Thyroid gland (tissue), 4 donors: Measurements from ENCODE around the gene SCTR. TPM values are rescaled to one million over a fixed set of nuclear protein-coding genes. Genes with fewer than 3 reads are reported as not detected.

ENCODE experiments used
- DNase-seq, 2 donors: peaks; one replicate each; pipeline ENCODE4 v3.0.0-alpha.2; 2019
- H3K27ac ChIP-seq, 3 donors: fragments of 200-600 bp; sonication (generic); 1 replicate in 2 of 3; 2 replicates in 1 of 3; pipeline ENCODE4 v1.5.1; 2016 to 2019; ENCODE audit warnings: mild to moderate bottlenecking in 1 of 3, moderate library complexity in 1 of 3
- H3K27me3 ChIP-seq: fragments of 200-600 bp; sonication (generic); one replicate; pipeline ENCODE4 v1.5.1; 2019
- H3K36me3 ChIP-seq, 2 donors: fragments of 200-600 bp; sonication (generic); one replicate each; pipeline ENCODE4 v1.5.1; 2016 to 2019
- H3K4me1 ChIP-seq, 2 donors: fragments of 200-600 bp; sonication (generic); one replicate each; pipeline ENCODE4 v1.5.1; 2017 to 2019
- H3K4me3 ChIP-seq, 3 donors: fragments of 200-600 bp; sonication (generic); replicated peaks in 1 of 3; 1 replicate in 2 of 3; 2 replicates in 1 of 3; pipeline ENCODE4 v1.5.1; 2016; ENCODE audit warnings: mild to moderate bottlenecking in 1 of 3
- H3K9me3 ChIP-seq: fragments of 200-600 bp; sonication (generic); one replicate; pipeline ENCODE4 v1.5.1; 2017
- POLR2A ChIP-seq, 2 donors: fragments of 450-650 bp; IDR thresholded peaks; one replicate each; pipeline ENCODE4 v1.6.1; 2017; ENCODE audit warnings: antibody characterized with exemption in 2 of 2, mild to moderate bottlenecking in 2 of 2, moderate library complexity in 1 of 2
- WGBS, 2 donors: methylation state at CpG; one replicate each; pipeline ENCODE4 v1.1.5; 2017; 5-methylcytosine and 5-hydroxymethylcytosine counted together
- intact Hi-C: fragments of 100-400 bp; cut with DNase I; formaldehyde crosslinking; loops from one replicate; pipeline ENCODE4 v1.15.1; 2023
- total RNA-seq, 4 donors: library from RNA; depleted of rRNA; stranded (reverse); fragments of >200 nt; gene quantifications; one replicate each; pipeline ENCODE4 v1.2.3, GENCODE V29; 2016
- TF ChIP-seq, protein P1 (sequence below), 6 experiments: fragments of 200-600 bp in 3 of 6; fragments of 450-650 bp in 3 of 6; sonication (generic) in 3 of 6; IDR thresholded peaks; one replicate each; pipeline ENCODE4 v1.5.1; 2016 to 2019; ENCODE audit warnings: antibody characterized with exemption in 6 of 6, mild to moderate bottlenecking in 2 of 6, inconsistent platforms in 1 of 6, moderate library complexity in 1 of 6

The SCTR gene
- total RNA-seq, 4 donors from 2014 or later: not detected

DNA sequence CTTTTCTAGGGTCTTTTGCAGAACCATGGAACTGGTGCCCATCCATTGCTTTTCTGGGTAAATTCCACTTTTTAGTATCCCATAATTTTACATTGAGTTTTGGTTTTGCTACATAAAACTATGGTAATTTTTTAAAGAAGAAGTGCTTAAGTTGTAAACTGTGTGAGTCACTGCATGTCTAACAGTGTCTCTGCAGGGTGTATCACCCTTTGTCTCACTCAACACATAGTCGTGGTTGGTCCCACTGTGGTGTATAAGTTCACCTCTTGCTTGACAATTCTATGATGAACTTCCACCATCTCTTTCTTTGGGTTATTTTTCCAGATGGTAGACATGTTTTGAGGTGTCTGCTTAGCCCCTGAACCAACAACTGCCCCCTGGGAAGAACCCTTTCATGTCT, 10.5 kb downstream of the SCTR start:
- no peak for DNase-seq
- Histone ChIP-seq H3K9me3 (no peaks in the 10 kb centered on the region), H3K27ac (no peak overlapping the region), H3K27me3 (no peaks in the 10 kb centered on the region), H3K4me3 (no peak overlapping the region), H3K4me1 (no peaks in the 10 kb centered on the region), H3K36me3 (no peaks in the 10 kb centered on the region)
- intact Hi-C loops: no loop called here
- TF ChIP-seq POLR2A (IDR thresholded peaks at IDR 0.05): no peak
- TF ChIP-seq, protein P1, sequence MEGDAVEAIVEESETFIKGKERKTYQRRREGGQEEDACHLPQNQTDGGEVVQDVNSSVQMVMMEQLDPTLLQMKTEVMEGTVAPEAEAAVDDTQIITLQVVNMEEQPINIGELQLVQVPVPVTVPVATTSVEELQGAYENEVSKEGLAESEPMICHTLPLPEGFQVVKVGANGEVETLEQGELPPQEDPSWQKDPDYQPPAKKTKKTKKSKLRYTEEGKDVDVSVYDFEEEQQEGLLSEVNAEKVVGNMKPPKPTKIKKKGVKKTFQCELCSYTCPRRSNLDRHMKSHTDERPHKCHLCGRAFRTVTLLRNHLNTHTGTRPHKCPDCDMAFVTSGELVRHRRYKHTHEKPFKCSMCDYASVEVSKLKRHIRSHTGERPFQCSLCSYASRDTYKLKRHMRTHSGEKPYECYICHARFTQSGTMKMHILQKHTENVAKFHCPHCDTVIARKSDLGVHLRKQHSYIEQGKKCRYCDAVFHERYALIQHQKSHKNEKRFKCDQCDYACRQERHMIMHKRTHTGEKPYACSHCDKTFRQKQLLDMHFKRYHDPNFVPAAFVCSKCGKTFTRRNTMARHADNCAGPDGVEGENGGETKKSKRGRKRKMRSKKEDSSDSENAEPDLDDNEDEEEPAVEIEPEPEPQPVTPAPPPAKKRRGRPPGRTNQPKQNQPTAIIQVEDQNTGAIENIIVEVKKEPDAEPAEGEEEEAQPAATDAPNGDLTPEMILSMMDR (IDR thresholded peaks at IDR 0.05): no peak
- WGBS, 2 donors: 47 to 62% methylated on average over 1 of the region's 1 CpG

DNA sequence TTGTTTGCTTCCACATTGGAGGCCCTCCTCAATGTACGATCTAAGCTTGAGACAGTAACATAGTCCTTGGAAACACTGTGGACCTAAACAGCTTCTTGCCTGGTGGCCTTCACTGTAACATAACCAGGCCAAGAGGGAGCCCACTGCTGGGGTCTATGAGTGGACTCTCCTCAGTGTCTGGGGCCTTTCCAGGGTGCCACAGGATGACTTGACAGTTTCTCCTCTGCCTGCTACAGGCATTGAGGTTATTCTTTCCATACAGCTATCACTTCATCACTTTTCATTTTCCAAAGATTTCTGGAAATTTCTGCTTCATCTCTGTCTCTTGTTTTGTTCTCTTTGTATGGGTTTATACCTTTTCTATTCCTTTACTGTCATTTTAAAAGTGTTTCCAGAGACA, 11.3 kb downstream of the SCTR start:
- 90 to 100% methylated on average over 1 of the region's 1 CpG for WGBS, 2 donors
- DNase-seq: no peak
- no peak for TF ChIP-seq POLR2A (IDR thresholded peaks at IDR 0.05)
- TF ChIP-seq, protein P1 (IDR thresholded peaks at IDR 0.05): no peak
- H3K9me3 ChIP-seq: no peaks in the 10 kb centered on the region
- H3K4me3 ChIP-seq: no peak overlapping the region
- intact Hi-C loops: no loop called here
- H3K27ac ChIP-seq: no peak overlapping the region
- no peaks in the 10 kb centered on the region for H3K4me1 ChIP-seq
- H3K36me3 ChIP-seq: no peaks in the 10 kb centered on the region
- no peaks in the 10 kb centered on the region for H3K27me3 ChIP-seq

DNA sequence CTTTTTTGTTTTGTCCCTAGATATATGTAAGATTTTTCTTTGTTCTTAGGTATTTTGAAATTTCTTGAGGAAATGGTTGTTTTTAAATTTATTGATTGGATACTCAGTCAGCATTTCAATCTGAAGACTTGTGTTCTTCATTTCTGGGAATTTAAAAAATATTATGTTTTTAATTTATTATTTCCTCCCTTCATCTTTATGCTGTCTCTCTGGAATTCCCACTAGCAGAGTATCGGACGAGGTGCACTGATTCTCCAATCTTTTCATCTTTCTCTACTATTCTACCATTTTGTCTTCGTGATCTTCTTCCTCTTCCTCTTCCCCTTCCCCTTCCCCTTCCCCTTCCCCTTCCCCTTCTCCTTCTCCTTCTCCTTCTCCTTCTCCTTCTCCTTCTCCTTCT, 12.3 kb downstream of the SCTR start:
- no peak for TF ChIP-seq POLR2A (IDR thresholded peaks at IDR 0.05)
- TF ChIP-seq, protein P1 (IDR thresholded peaks at IDR 0.05): no peak
- no peak overlapping the region for H3K27ac ChIP-seq
- H3K4me1 ChIP-seq: no peaks in the 10 kb centered on the region
- H3K9me3 ChIP-seq: no peaks in the 10 kb centered on the region
- H3K36me3 ChIP-seq: no peaks in the 10 kb centered on the region
- no peak for DNase-seq
- 83 to 93% methylated on average over 3 of the region's 3 CpGs for whole genome bisulfite sequencing, 2 donors
- no peak overlapping the region for H3K4me3 ChIP-seq
- H3K27me3 ChIP-seq: no peaks in the 10 kb centered on the region
- intact Hi-C loops: no loop called here

DNA sequence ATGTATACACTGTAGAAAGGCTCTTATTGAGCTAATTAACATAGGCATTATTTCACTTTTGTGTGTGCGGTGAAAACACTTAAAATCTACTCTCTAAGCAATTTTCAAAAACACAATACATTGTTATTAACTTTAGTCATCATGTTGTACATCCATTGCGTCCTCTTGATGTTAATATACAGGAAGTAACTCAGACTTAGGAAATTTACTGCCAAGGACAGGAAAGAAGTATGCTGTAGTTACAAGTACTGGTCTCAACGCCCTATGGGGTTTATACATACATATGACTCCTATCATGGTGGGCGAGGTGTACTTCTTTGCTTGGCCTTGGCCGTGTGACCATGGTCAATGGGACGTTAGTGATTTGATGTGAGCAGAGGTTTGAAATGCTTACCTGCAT, 15.5 kb downstream of the SCTR start:
- DNase-seq: no peak
- no peak overlapping the region for H3K27ac ChIP-seq
- TF ChIP-seq, protein P1 (IDR thresholded peaks at IDR 0.05): no peak
- no peak overlapping the region for H3K4me3 ChIP-seq
- WGBS, 2 donors: 82 to 83% methylated on average over 6 of the region's 6 CpGs
- intact Hi-C loops: no loop called here
- no peaks in the 10 kb centered on the region for H3K36me3 ChIP-seq
- H3K4me1 ChIP-seq: no peaks in the 10 kb centered on the region
- no peaks in the 10 kb centered on the region for H3K27me3 ChIP-seq
- no peaks in the 10 kb centered on the region for H3K9me3 ChIP-seq

DNA sequence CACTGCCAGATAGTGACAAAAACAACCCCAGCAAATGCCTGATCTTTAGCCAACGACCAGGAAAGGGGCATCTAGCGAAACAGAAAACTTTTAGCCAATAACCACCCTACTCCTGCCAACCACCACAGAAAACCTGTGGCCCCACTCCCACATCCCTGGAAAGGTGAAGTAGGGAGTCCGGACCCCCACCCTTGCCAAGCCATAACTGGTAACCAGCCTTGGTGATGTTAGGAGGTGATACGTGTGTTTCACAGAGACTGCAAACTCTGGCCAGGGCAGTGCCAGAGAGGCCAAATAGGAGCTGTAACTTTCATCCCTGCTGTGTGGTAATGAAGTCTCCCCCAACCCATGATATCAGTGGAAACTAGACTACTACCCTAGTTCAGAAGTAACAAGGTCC, 27.6 kb downstream of the SCTR start:
- no peak for TF ChIP-seq POLR2A (IDR thresholded peaks at IDR 0.05)
- 78 to 86% methylated on average over 4 of the region's 4 CpGs for WGBS, 2 donors
- Histone ChIP-seq H3K27ac (no peak overlapping the region), H3K4me3 (no peak overlapping the region), H3K27me3 (no peaks in the 10 kb centered on the region), H3K4me1 (peaks cover 0 to 3% of the 10 kb centered on the region in 2 donors), H3K36me3 (no peaks in the 10 kb centered on the region), H3K9me3 (no peaks in the 10 kb centered on the region)
- no peak for DNase-seq
- intact Hi-C loops: no loop called here

DNA sequence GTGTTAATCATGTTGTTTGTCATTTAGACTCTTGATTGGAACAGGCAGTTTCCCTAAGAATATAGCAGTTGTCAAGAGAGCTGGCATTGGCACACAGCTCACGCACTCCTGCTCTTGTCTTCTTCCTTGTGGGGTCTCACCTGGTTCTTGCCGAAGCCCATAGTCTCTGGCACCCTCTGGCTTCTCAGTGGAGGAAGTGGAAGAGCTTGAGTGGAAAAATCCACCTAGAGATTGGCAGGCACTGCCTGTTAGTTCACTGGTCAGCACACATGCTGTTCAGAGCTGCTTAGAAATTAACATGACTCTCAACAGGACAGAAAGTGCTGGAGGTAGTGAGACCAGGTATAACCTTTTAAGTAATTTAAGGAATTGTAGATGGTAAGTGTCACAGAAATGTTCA, 28.3 kb downstream of the SCTR start:
- WGBS, 2 donors: 84 to 89% methylated on average over 2 of the region's 2 CpGs

More for the DNA sequence above, 28.3 kb downstream of the SCTR start:
- TF ChIP-seq POLR2A (IDR thresholded peaks at IDR 0.05): no peak
- TF ChIP-seq, protein P1 (IDR thresholded peaks at IDR 0.05): no peak
- Histone ChIP-seq H3K9me3 (no peaks in the 10 kb centered on the region), H3K4me3 (no peak overlapping the region), H3K27ac (no peak overlapping the region), H3K36me3 (no peaks in the 10 kb centered on the region), H3K27me3 (no peaks in the 10 kb centered on the region), H3K4me1 (peaks cover 0 to 4% of the 10 kb centered on the region in 2 donors)
- no peak for DNase-seq
- intact Hi-C loops: no loop called here
